Mucosa of stomach (tissue), 1 donor: ENCODE data around the gene TRABD2A.
"Not testable (repeated sequence)": the region's sequence is repeated elsewhere in the genome, so short reads cannot be mapped to it uniquely, and the experiment has no call there.

Source experiments
- H3K27me3 ChIP-seq: one replicate; pipeline ENCODE4 v1.7.0; 2013; ENCODE audit warnings: mild to moderate bottlenecking, low read length; ENCODE audit not compliant: control insufficient read depth, insufficient read depth
- H3K36me3 ChIP-seq: one replicate; pipeline ENCODE4 v1.7.0; 2013; ENCODE audit warnings: low read length; ENCODE audit not compliant: control insufficient read depth, insufficient read depth
- H3K4me1 ChIP-seq: one replicate; pipeline ENCODE4 v1.7.0; 2013; ENCODE audit warnings: mild to moderate bottlenecking, low read length; ENCODE audit not compliant: control insufficient read depth, insufficient read depth
- H3K4me3 ChIP-seq: one replicate; pipeline ENCODE4 v1.7.0; 2013; ENCODE audit warnings: low read length
- H3K9ac ChIP-seq: one replicate; pipeline ENCODE4 v1.7.0; 2013; ENCODE audit warnings: mild to moderate bottlenecking, low read length, moderate library complexity
- H3K9me3 ChIP-seq: one replicate; pipeline ENCODE4 v1.7.0; 2013; ENCODE audit warnings: mild to moderate bottlenecking, low read length, moderate library complexity; ENCODE audit not compliant: control insufficient read depth
- donor health status: Pancreatic carcinoma.

Gene TRABD2A, protein sequence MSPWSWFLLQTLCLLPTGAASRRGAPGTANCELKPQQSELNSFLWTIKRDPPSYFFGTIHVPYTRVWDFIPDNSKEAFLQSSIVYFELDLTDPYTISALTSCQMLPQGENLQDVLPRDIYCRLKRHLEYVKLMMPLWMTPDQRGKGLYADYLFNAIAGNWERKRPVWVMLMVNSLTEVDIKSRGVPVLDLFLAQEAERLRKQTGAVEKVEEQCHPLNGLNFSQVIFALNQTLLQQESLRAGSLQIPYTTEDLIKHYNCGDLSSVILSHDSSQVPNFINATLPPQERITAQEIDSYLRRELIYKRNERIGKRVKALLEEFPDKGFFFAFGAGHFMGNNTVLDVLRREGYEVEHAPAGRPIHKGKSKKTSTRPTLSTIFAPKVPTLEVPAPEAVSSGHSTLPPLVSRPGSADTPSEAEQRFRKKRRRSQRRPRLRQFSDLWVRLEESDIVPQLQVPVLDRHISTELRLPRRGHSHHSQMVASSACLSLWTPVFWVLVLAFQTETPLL

DNA sequence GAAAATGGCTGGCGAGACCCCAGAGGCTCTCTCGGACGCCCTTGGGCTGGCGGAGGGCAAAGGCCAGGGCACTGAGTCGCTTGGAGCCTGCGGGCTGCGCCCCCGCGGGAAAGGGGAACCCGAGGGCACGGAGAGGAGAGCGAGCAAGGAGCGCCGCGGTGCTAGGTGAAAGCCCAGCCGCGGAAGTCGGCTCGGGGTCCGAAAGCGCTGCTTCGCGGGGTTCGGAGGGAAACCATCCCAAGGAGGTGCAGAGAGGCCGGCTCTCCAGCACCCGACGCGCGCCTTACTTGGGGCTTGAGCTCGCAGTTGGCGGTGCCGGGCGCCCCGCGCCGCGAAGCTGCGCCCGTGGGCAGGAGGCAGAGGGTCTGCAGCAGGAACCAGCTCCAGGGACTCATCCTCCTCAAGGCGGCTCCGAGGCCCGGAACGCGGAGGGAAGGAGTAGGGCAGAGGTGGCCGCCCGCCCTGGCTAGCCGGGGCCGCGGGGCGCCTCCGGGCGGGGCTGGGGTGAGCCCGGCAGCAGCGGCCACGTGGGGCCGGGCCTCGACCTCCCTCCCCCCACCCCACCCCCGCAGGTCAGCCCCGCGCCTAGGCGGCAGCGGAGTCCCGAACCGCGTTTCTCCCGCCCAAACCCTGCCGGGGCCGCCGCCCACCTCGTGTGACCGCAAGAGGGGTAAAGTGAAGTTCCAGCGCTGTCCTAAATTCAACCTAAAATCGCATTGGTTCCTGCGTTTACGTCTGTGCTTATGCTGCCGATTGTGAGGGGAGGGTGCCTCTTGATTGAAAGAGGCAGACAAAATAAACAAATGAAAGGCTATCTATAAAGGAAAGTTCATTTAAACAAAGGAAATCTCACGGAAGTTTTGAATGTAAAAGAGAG is at the start of gene TRABD2A:
Gene TRABD2A (minus strand): TSS at position 440 of the 877 bp plus-strand sequence. CDS start 45 bp downstream, at position 395.
- peaks cover 18% of the 10 kb centered on the region for H3K27me3 ChIP-seq
- H3K9me3 ChIP-seq = no peaks in the 10 kb centered on the region
- peaks cover 14% of the 10 kb centered on the region for H3K4me1 ChIP-seq
- peak within 1 kb of the TSS; percentile 47 for H3K4me3 ChIP-seq
- H3K9ac ChIP-seq = peak within 1 kb of the TSS; percentile 9
- no peaks in the 10 kb centered on the region for H3K36me3 ChIP-seq

GRCh38 chr2:84927275-84927627 is 46.4 kb upstream of the TRABD2A start:
- H3K4me3 ChIP-seq = no peak overlapping the region

GRCh38 chr2:84925724-84926376 is 45.0 kb upstream of the TRABD2A start:
- H3K36me3 ChIP-seq = no peaks in the 10 kb centered on the region
- no peak overlapping the region for H3K9ac ChIP-seq
- H3K4me1 ChIP-seq = peaks cover 34% of the 10 kb centered on the region
- H3K27me3 ChIP-seq = no peaks in the 10 kb centered on the region
- H3K9me3 ChIP-seq = no peaks in the 10 kb centered on the region
- H3K4me3 ChIP-seq = peak overlapping the region; percentile 36

More at GRCh38 chr2:84927275-84927627, 46.4 kb upstream of the TRABD2A start:
- Histone ChIP-seq H3K4me1 (peaks cover 34% of the 10 kb centered on the region), H3K9me3 (no peaks in the 10 kb centered on the region), H3K36me3 (no peaks in the 10 kb centered on the region), H3K9ac (no peak overlapping the region), H3K27me3 (no peaks in the 10 kb centered on the region)

DNA sequence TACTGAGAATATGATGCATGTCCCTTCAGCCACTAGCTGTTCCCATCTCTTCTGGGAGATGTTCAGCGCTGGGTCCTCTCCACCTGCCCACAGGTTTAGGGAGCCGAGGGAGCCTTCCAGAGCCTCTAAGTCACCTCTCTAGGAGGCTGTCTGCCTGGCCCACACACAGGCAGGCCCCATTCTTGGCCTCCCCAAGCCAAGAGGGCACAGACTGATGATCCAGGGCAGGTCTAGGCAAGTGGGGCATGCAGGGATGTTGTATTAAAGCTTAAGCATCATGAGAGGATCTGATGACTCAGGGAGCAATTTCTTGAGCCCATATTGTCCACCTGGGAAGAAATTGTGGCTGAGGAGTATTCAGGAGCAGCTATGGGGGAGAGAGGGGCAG is 44.4 kb upstream of the TRABD2A start:
- no peaks in the 10 kb centered on the region for H3K36me3 ChIP-seq
- no peaks in the 10 kb centered on the region for H3K9me3 ChIP-seq
- H3K4me1 ChIP-seq = peaks cover 34% of the 10 kb centered on the region
- H3K9ac ChIP-seq = no peak overlapping the region
- H3K4me3 ChIP-seq = no peak overlapping the region
- H3K27me3 ChIP-seq = no peaks in the 10 kb centered on the region

GRCh38 chr2:84924173-84925106 is 43.6 kb upstream of the TRABD2A start:
- H3K9ac ChIP-seq = no peak overlapping the region
- H3K4me1 ChIP-seq = peaks cover 34% of the 10 kb centered on the region
- no peak overlapping the region for H3K4me3 ChIP-seq
- H3K9me3 ChIP-seq = no peaks in the 10 kb centered on the region
- no peaks in the 10 kb centered on the region for H3K36me3 ChIP-seq
- H3K27me3 ChIP-seq = no peaks in the 10 kb centered on the region

DNA sequence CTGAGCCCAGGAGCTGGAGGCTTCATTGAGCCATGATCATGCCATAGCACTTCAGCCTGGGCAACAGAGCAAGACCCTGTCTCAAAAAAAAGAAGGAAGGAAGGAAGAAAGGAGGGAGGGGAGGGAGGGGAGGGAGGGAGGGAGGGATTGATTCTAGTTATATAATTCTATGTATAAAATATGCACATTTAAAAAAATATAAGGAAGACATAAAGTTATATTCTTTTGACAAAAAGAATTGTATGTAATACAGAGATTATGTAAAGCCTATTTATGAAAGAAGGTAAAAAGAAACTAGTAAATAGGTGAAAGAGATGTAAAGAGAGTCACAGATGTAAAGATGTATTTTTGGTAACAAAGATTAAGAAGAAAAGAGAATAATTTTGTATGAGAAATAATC is 42.1 kb upstream of the TRABD2A start:
- H3K9ac ChIP-seq = no peak overlapping the region
- H3K4me1 ChIP-seq = peaks cover 34% of the 10 kb centered on the region
- no peaks in the 10 kb centered on the region for H3K27me3 ChIP-seq
- no peak overlapping the region for H3K4me3 ChIP-seq
- no peaks in the 10 kb centered on the region for H3K9me3 ChIP-seq
- no peaks in the 10 kb centered on the region for H3K36me3 ChIP-seq

GRCh38 chr2:84919885-84920580 is 39.1 kb upstream of the TRABD2A start:
- Histone ChIP-seq H3K4me1 (peaks cover 14% of the 10 kb centered on the region), H3K27me3 (no peaks in the 10 kb centered on the region), H3K9me3 (no peaks in the 10 kb centered on the region), H3K9ac (no peak overlapping the region), H3K36me3 (no peaks in the 10 kb centered on the region), H3K4me3 (no peak overlapping the region)

DNA sequence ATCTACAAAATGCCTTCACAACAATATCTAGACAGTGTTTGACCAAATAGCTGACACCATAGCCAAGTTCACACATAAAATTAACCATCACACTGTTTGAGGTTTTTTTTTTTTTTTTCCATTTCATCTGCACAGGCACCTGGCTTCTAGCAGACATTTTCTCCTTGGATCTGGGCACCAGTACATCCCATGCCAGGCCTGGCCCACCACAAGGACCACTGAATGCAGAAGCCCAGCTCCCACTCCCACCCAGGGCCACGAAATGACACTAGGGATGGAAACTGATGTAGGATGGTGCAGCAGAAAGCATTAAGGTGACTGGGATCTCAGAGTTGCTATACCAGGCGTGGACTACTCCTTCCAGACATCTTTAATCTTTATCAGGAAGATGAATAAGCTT is 37.5 kb upstream of the TRABD2A start:
- Histone ChIP-seq H3K9ac (no peak overlapping the region), H3K4me1 (no peaks in the 10 kb centered on the region), H3K27me3 (no peaks in the 10 kb centered on the region), H3K36me3 (no peaks in the 10 kb centered on the region), H3K4me3 (no peak overlapping the region), H3K9me3 (no peaks in the 10 kb centered on the region)

DNA sequence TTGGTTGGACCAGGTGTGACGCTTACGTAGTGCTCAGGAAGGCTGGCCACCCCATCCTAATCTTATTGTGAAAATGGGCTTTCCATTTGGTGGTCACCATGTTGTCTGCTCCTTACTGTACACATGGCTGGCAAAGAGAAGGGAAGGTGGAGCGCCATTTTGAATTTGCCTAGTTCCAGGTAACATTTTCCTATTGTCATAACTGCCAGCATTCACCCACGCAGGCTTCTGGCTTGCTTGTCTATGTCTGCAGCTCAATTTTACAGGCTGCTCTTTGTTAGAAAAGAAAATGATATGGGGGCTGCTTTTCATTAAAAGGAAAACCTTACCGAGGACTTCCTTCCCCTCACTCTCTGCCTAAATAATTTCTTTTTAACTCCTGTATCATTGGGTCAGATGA is 36.9 kb upstream of the TRABD2A start:
- H3K4me1 ChIP-seq, H3K9ac ChIP-seq, H3K36me3 ChIP-seq, H3K9me3 ChIP-seq, H3K4me3 ChIP-seq, H3K27me3 ChIP-seq: not testable (repeated sequence)

- not testable (repeated sequence) for H3K4me3 ChIP-seq
Measured at GRCh38 chr2:84915675-84916074, 34.8 kb upstream of the TRABD2A start.

GRCh38 chr2:84914334-84914733 is 33.5 kb upstream of the TRABD2A start:
- Histone ChIP-seq H3K4me3 (no peak overlapping the region), H3K9me3 (no peaks in the 10 kb centered on the region), H3K9ac (no peak overlapping the region), H3K36me3 (no peaks in the 10 kb centered on the region), H3K27me3 (no peaks in the 10 kb centered on the region), H3K4me1 (no peaks in the 10 kb centered on the region)

More at GRCh38 chr2:84915675-84916074, 34.8 kb upstream of the TRABD2A start:
- H3K36me3 ChIP-seq, H3K27me3 ChIP-seq, H3K4me1 ChIP-seq, H3K9me3 ChIP-seq, H3K9ac ChIP-seq: not testable (repeated sequence)
